Measurements from ENCODE around the gene ALDH1B1. TPM values are rescaled to one million over a fixed set of nuclear protein-coding genes. Genes with fewer than 3 reads are reported as not detected.

The ALDH1B1 gene
- total and polyA plus RNA-seq, 11 donors, result 7.5 to 55.6 (median 20.7) TPM

- intact Hi-C loops (cut with DNase I), result loop anchor here in 1 of 10 donors (10.0 kb wide), 1 partner anchor 63 kb away; no protein-coding TSS in a partner anchor
- Histone ChIP-seq H3K9me3 (no peaks in the 10 kb centered on the region), H3K4me1 (no peaks in the 10 kb centered on the region), H3K4me3 (no peak overlapping the region), H3K27me3 (peaks cover 0 to 4% (median 0%) of the 10 kb centered on the region in 9 donors), H3K27ac (no peak overlapping the region), H3K36me3 (no peaks in the 10 kb centered on the region)
- ATAC-seq (no peak), DNase-seq (peak in 1 of 5 donors; percentile 9)
- 78 to 87% (median 81%) methylated on average over 3 of the region's 3 CpGs for WGBS, 4 donors
- TF ChIP-seq, protein P1, sequence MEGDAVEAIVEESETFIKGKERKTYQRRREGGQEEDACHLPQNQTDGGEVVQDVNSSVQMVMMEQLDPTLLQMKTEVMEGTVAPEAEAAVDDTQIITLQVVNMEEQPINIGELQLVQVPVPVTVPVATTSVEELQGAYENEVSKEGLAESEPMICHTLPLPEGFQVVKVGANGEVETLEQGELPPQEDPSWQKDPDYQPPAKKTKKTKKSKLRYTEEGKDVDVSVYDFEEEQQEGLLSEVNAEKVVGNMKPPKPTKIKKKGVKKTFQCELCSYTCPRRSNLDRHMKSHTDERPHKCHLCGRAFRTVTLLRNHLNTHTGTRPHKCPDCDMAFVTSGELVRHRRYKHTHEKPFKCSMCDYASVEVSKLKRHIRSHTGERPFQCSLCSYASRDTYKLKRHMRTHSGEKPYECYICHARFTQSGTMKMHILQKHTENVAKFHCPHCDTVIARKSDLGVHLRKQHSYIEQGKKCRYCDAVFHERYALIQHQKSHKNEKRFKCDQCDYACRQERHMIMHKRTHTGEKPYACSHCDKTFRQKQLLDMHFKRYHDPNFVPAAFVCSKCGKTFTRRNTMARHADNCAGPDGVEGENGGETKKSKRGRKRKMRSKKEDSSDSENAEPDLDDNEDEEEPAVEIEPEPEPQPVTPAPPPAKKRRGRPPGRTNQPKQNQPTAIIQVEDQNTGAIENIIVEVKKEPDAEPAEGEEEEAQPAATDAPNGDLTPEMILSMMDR (IDR thresholded peaks at IDR 0.05), result peak in 3 of 12 donors; percentile 9 to 19 (median 11)
- no peak for TF ChIP-seq POLR2A (IDR thresholded peaks at IDR 0.05)
These were observed 44.6 kb upstream of the ALDH1B1 start for GRCh38 chr9:38347946-38348345.

- no peak overlapping the region for H3K4me3 ChIP-seq
- H3K36me3 ChIP-seq, result no peaks in the 10 kb centered on the region
- ATAC-seq (no peak), DNase-seq (no peak)
- 82 to 86% (median 85%) methylated on average over 2 of the region's 2 CpGs for WGBS, 4 donors
- H3K9me3 ChIP-seq, result no peaks in the 10 kb centered on the region
- intact Hi-C loops (cut with DNase I), result no loop called here
- TF ChIP-seq, protein P1 (IDR thresholded peaks at IDR 0.05), result no peak
- TF ChIP-seq POLR2A (IDR thresholded peaks at IDR 0.05), result no peak
- peaks cover 0 to 4% (median 0%) of the 10 kb centered on the region in 9 donors for H3K27me3 ChIP-seq
- H3K4me1 ChIP-seq, result no peaks in the 10 kb centered on the region
- no peak overlapping the region for H3K27ac ChIP-seq
These were observed 42.0 kb upstream of the ALDH1B1 start for GRCh38 chr9:38350529-38350928.

DNA sequence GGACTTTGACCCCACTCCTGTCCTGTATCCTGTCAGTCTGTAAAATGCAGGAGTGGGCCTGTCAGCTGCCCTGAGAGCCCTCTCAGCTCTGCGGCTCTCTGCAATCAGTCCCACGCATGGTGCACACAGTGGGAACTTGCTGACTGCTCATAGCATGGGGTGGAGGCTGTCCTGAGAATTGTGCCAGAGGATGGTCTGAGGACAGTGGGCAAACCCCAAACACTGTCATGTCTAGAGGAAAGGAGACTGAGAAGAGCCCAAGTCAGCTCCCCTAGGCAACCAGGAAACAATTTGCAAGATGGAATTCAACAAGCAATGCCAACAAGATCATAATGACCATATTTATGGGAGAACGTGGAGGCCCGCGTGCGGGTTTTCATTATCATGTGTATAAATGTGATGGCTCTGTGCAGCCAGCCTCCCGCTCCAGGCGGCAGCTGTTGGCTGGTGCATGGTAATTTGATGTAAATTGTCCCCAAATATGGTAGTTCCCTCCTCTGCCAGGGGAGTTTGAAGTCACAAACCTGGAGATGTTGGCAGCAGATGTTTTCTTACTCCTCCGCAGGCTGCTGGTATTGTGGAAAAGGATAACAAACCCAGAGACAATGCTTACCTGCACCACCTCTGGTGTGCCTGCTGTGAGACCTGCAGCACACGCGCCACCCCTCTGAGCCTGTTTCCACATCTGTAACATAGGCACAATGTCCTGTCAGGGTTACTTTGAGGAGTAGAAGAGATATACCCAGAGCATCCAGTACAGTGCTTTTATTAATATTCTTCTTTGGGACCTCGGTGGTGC, 39.8 kb upstream of the ALDH1B1 start:
- DNase-seq, result no peak
- Histone ChIP-seq H3K4me1 (no peaks in the 10 kb centered on the region), H3K4me3 (no peak overlapping the region), H3K36me3 (no peaks in the 10 kb centered on the region), H3K9me3 (no peaks in the 10 kb centered on the region), H3K27ac (no peak overlapping the region), H3K27me3 (peaks cover 0 to 3% (median 0%) of the 10 kb centered on the region in 9 donors)
- TF ChIP-seq POLR2A (IDR thresholded peaks at IDR 0.05), result no peak
- TF ChIP-seq, protein P1 (IDR thresholded peaks at IDR 0.05), result no peak
- intact Hi-C loops (cut with DNase I), result no loop called here
- no peak for ATAC-seq
- WGBS, 4 donors, result 88 to 91% (median 89%) methylated on average over 12 of the region's 12 CpGs

DNA sequence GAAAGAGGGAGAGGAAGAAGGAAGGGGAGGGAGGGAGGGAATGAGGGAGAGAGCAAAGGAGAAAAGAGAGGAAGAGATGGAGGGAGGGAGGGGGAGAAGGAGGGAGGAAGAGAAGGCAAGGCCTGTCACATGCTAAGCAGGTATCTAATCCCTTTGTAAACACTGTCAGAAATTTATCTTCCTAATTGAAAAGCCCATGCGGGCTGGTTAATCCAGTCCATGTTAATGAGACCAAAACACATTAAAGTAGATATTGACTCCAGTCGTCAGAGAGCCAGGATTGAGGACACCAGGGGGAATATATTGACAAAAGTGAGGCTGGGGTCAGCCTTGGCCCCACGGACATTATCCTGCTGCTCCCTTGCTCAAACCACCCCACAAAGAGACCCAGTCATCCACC, 37.4 kb upstream of the ALDH1B1 start:
- TF ChIP-seq POLR2A (IDR thresholded peaks at IDR 0.05), result no peak
- TF ChIP-seq, protein P1 (IDR thresholded peaks at IDR 0.05), result no peak
- WGBS, 4 donors, result 49 to 79% (median 62%) methylated on average over 3 of the region's 3 CpGs
- intact Hi-C loops (cut with DNase I), result loop anchor here in 2 of 10 donors (5.0 kb wide), 2 partner anchors 263 to 608 kb away; no protein-coding TSS in a partner anchor

More for the DNA sequence above, 37.4 kb upstream of the ALDH1B1 start:
- Histone ChIP-seq H3K27me3 (no peaks in the 10 kb centered on the region), H3K27ac (no peak overlapping the region), H3K4me1 (no peaks in the 10 kb centered on the region), H3K4me3 (no peak overlapping the region), H3K36me3 (no peaks in the 10 kb centered on the region), H3K9me3 (no peaks in the 10 kb centered on the region)
- DNase-seq (no peak), ATAC-seq (no peak)

All from heart left ventricle (tissue), 16 donors.